Activated naive CD4-positive, alpha-beta T cell treated with anti-CD3 and anti-CD28 coated beads for 36 hours (primary cell): ENCODE results near the gene MYL5. TPM values are rescaled to one million over a fixed set of nuclear protein-coding genes. Genes with fewer than 3 reads are reported as not detected.

ENCODE experiments used
- CTCF ChIA-PET: fragments of 350-600 bp; sonication (Branson Sonifier 250); formaldehyde crosslinking; loops from one replicate; lab custom pipeline; 2021; ENCODE audit warnings: antibody characterized with exemption; lab: Charles Lee
- DNase-seq: peaks from one replicate; pipeline ENCODE4 v3.0.0-alpha.2; 2020
- H3K27ac Mint-ChIP-seq: one replicate; pipeline ENCODE4 v1.8.0; 2021; ENCODE audit warnings: mild to moderate bottlenecking, mixed read lengths
- H3K27me3 Mint-ChIP-seq: one replicate; pipeline ENCODE4 v1.8.0; 2021; ENCODE audit warnings: low read depth, mixed read lengths
- H3K36me3 Mint-ChIP-seq: one replicate; pipeline ENCODE4 v1.8.0; 2021; ENCODE audit warnings: low read depth, mixed read lengths
- H3K4me1 Mint-ChIP-seq: one replicate; pipeline ENCODE4 v1.8.0; 2021; ENCODE audit warnings: low read depth, mixed read lengths
- H3K4me3 Mint-ChIP-seq: one replicate; pipeline ENCODE4 v1.8.0; 2021; ENCODE audit warnings: mild to moderate bottlenecking, moderate library complexity, mixed read lengths
- H3K9me3 Mint-ChIP-seq: one replicate; pipeline ENCODE4 v1.8.0; 2021; ENCODE audit warnings: mixed read lengths
- intact Hi-C: fragments of 100-400 bp; cut with micrococcal nuclease; formaldehyde crosslinking; loops from one replicate; pipeline ENCODE4 v1.15.1; 2023
- total RNA-seq, 2 experiments: library from RNA; stranded (reverse); gene quantifications; one replicate each; pipeline ENCODE4 v1.2.3, GENCODE V29; 2021

The MYL5 gene
- total RNA-seq, 2 experiments from 2014 or later, result 12.0 to 12.9 TPM

DNA sequence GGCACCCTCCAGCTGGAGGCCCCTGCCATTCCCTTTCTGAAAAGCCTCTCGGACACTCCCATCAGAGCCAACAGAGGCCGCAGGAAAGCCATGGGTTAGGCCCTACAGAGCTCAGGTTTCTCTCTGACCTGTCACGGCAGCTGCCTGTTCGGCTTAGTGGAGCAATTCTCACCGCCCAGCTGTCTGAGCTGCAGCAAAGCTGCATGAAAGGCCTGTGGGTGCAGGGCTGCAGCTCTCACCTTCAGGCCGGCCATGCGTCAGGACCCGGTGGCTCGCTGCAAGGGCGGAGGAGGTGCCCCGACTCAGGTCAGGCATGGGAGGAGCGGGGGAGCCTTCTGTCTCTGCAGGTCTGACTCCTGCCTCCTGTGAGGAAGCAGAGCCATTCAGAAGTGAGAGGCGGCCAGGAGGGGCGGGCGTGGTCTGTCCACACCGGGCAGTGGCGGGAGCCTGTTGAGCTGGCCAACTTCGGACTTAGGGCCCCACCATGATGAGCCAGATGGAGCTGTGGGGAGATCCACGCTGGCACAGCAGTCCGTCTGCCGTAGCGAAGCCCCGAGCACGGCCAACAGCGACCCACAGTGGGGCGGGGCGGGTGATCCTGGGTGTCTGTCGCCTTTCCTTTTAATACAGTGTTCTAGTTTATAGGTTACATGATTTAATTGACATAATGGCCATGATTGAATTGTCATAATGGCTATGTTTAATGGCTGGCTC lies 25.6 kb upstream of the MYL5 start:
- intact Hi-C loops, result no loop called here
- H3K27ac Mint-ChIP-seq, result no peak overlapping the region
- H3K9me3 Mint-ChIP-seq, result no peaks in the 10 kb centered on the region
- peaks cover 5% of the 10 kb centered on the region for H3K4me1 Mint-ChIP-seq
- peaks cover 3% of the 10 kb centered on the region for H3K27me3 Mint-ChIP-seq
- DNase-seq, result no peak
- H3K36me3 Mint-ChIP-seq, result no peaks in the 10 kb centered on the region
- CTCF ChIA-PET, result interaction anchor here (0.6 to 1.4 kb wide), 2 partner anchors 46 to 62 kb away, joined by 4 to 5 read pairs; no protein-coding TSS in a partner anchor
- H3K4me3 Mint-ChIP-seq, result no peak overlapping the region

GRCh38 chr4:649293-649625 lies 25.1 kb upstream of the MYL5 start:
- H3K27ac Mint-ChIP-seq, result no peak overlapping the region
- no peaks in the 10 kb centered on the region for H3K36me3 Mint-ChIP-seq
- H3K9me3 Mint-ChIP-seq, result no peaks in the 10 kb centered on the region
- H3K27me3 Mint-ChIP-seq, result peaks cover 3% of the 10 kb centered on the region
- no peak overlapping the region for H3K4me3 Mint-ChIP-seq
- no peak for DNase-seq
- CTCF ChIA-PET, result interaction anchor here (1.4 kb wide), 1 partner anchor 46 kb away, joined by 4 read pairs; no protein-coding TSS in a partner anchor
- intact Hi-C loops, result no loop called here
- H3K4me1 Mint-ChIP-seq, result peaks cover 5% of the 10 kb centered on the region

DNA sequence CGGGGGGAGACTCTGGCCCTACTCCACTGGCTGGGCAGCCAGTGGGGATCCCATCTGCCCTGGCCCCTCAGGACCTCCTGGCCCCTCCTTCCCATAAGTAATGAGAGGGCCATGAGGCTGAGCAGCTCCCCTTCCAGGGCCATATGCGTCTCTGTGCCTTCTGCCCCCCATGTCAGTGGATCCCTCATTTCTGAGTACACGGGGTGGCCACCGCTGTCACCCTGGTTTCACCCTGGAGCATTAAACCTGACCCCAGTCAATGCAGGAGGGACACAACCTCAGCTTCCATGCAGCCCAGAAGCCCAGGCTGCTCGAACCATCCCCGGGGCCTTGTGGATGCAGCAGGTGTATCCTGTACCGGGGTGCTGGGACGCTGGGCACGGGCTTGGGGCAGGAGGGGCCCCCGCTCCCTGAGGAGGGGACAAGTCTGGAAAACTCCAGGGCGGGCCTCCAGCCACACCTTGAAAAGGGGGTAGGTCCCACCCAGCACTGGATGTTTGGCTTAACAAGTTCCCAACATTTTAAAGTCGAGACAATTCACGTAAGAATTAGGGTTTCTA lies 24.5 kb upstream of the MYL5 start:
- DNase-seq, result no peak
- Mint-ChIP-seq H3K4me1 (peaks cover 5% of the 10 kb centered on the region), H3K4me3 (no peak overlapping the region), H3K9me3 (no peaks in the 10 kb centered on the region), H3K36me3 (no peaks in the 10 kb centered on the region), H3K27ac (no peak overlapping the region), H3K27me3 (peaks cover 3% of the 10 kb centered on the region)
- CTCF ChIA-PET, result no interaction called here
- intact Hi-C loops, result no loop called here

GRCh38 chr4:650461-650860 lies 23.9 kb upstream of the MYL5 start:
- Mint-ChIP-seq H3K27me3 (peaks cover 3% of the 10 kb centered on the region), H3K4me3 (no peak overlapping the region), H3K27ac (no peak overlapping the region), H3K9me3 (no peaks in the 10 kb centered on the region), H3K36me3 (no peaks in the 10 kb centered on the region), H3K4me1 (peaks cover 5% of the 10 kb centered on the region)
- no peak for DNase-seq
- CTCF ChIA-PET, result no interaction called here
- intact Hi-C loops, result no loop called here

- Mint-ChIP-seq H3K36me3 (no peaks in the 10 kb centered on the region), H3K27ac (no peak overlapping the region), H3K4me1 (peaks cover 3% of the 10 kb centered on the region), H3K27me3 (peaks cover 3% of the 10 kb centered on the region), H3K4me3 (no peak overlapping the region), H3K9me3 (no peaks in the 10 kb centered on the region)
- no peak for DNase-seq
- intact Hi-C loops, result no loop called here
- CTCF ChIA-PET, result interaction anchor here (1.1 kb wide), 1 partner anchor 48 kb away, joined by 3 read pairs; no protein-coding TSS in a partner anchor
Measured at GRCh38 chr4:650951-651883, 23.1 kb upstream of the MYL5 start.

DNA sequence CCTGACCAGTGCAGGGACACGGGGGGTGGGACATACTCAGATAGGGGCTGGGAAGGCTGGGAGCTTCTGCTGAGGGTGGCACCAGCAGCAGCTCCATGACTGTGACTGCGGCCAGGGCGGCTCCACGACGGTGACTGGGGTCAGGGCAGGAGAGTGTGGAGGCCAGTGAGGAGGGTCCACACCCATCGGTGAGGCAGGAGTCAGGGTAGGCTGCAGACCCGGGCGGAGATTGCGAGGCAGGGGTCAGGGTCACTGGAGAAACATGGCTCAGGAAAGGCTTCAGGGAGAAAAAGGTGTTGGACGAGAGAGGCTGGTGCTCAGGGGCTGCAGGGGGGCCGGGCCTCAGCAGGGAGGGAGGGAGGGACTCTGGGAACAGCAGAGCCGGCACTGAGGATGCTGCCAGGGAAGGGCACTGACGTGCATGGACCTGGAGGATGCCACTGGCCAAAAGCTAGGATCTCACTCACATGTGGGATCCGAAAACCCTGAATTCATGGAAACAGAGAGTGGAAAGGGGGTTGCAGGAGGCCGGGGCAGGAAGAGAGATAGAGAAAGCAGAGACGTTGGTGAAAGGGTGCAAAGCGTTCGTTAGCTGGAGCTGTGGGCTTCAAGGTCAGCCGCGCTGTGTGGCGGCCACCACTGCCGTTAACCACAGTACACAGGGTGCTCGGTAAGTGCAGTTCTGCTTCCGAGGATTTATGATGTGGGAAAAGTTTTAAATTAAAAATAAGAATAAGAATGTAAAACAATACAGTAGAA lies 22.3 kb upstream of the MYL5 start:
- H3K9me3 Mint-ChIP-seq, result no peaks in the 10 kb centered on the region
- DNase-seq, result no peak
- intact Hi-C loops, result no loop called here
- H3K36me3 Mint-ChIP-seq, result no peaks in the 10 kb centered on the region
- H3K27me3 Mint-ChIP-seq, result no peaks in the 10 kb centered on the region
- peak overlapping the region; percentile 36 for H3K27ac Mint-ChIP-seq
- no peak overlapping the region for H3K4me3 Mint-ChIP-seq
- CTCF ChIA-PET, result interaction anchor here (1.1 to 1.2 kb wide), 2 partner anchors 22 to 49 kb away, joined by 3 to 4 read pairs; partner anchors contain the start of genes ATP5ME and MYL5
- no peaks in the 10 kb centered on the region for H3K4me1 Mint-ChIP-seq

- Mint-ChIP-seq H3K9me3 (no peaks in the 10 kb centered on the region), H3K4me1 (no peaks in the 10 kb centered on the region), H3K36me3 (no peaks in the 10 kb centered on the region), H3K4me3 (no peak overlapping the region), H3K27me3 (no peaks in the 10 kb centered on the region), H3K27ac (no peak overlapping the region)
- CTCF ChIA-PET, result interaction anchor here (1.2 kb wide), 1 partner anchor 21 kb away, joined by 4 read pairs; the partner anchor contains the start of genes ATP5ME and MYL5
- DNase-seq, result no peak
- intact Hi-C loops, result no loop called here
Measured at GRCh38 chr4:653080-653821, 21.1 kb upstream of the MYL5 start.

DNA sequence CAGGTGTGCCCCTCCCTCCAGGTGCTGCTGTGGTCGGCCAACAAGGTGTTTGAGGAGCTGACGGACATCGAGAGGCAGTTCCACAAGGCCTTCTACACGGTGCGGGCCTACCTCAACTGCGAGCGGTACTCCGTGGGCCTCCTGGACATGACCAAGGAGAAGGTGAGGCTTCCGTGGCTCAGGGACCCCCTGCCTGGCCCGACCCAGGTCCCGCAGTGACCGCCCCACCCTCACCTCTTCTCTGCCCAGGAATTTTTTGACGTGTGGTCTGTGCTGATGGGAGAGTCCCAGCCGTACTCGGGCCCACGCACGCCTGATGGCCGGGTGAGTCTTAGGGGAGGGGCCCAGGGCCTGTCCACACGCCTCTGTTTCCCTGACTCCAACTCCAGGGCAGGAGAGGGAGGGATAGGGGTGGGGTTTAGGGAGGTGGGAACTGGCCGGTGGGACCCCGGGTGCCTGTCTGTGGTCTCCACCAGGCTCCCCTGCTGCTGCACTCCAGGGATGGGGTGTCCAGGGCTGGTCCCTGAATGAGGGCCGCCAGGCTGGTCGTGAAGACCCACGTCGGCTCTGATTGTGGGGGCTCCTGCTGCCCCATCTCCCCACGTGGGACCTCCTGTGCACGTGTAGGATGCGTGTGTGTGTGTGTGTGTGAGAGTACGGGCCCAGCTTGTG lies 20.4 kb upstream of the MYL5 start:
- no peak for DNase-seq
- intact Hi-C loops, result no loop called here
- Mint-ChIP-seq H3K4me1 (no peaks in the 10 kb centered on the region), H3K4me3 (no peak overlapping the region), H3K27me3 (no peaks in the 10 kb centered on the region), H3K9me3 (no peaks in the 10 kb centered on the region), H3K27ac (no peak overlapping the region), H3K36me3 (no peaks in the 10 kb centered on the region)
- CTCF ChIA-PET, result interaction anchor here (1.2 kb wide), 1 partner anchor 20 kb away, joined by 4 read pairs; the partner anchor contains the start of genes ATP5ME and MYL5

- Mint-ChIP-seq H3K4me3 (no peak overlapping the region), H3K4me1 (no peaks in the 10 kb centered on the region), H3K27me3 (no peaks in the 10 kb centered on the region), H3K27ac (no peak overlapping the region), H3K9me3 (no peaks in the 10 kb centered on the region), H3K36me3 (no peaks in the 10 kb centered on the region)
- intact Hi-C loops, result no loop called here
- CTCF ChIA-PET, result no interaction called here
- DNase-seq, result no peak
Measured at GRCh38 chr4:654503-654845, 19.9 kb upstream of the MYL5 start.

- CTCF ChIA-PET, result no interaction called here
- intact Hi-C loops, result no loop called here
- Mint-ChIP-seq H3K4me1 (no peaks in the 10 kb centered on the region), H3K27ac (no peak overlapping the region), H3K27me3 (no peaks in the 10 kb centered on the region), H3K36me3 (peaks cover under 1% of the 10 kb centered on the region), H3K9me3 (no peaks in the 10 kb centered on the region), H3K4me3 (no peak overlapping the region)
- no peak for DNase-seq
Measured at GRCh38 chr4:654871-655463, 19.4 kb upstream of the MYL5 start.
